Myocyte (in vitro differentiated cells): ENCODE results near the gene CSNK1E. TPM values are rescaled to one million over a fixed set of nuclear protein-coding genes. Genes with fewer than 3 reads are reported as not detected.

ENCODE experiments used
- DNase-seq: peaks from one replicate; pipeline ENCODE4 v3.0.0-alpha.2; 2012; ENCODE audit warnings: low read depth
- total RNA-seq: library from RNA; depleted of rRNA; stranded (reverse); fragments of >200 nt; gene quantifications from 2 replicates; pipeline ENCODE4 v1.2.3, GENCODE V29; 2014

The CSNK1E gene
- total RNA-seq, 1 donor from 2014 or later = 111 TPM

DNA sequence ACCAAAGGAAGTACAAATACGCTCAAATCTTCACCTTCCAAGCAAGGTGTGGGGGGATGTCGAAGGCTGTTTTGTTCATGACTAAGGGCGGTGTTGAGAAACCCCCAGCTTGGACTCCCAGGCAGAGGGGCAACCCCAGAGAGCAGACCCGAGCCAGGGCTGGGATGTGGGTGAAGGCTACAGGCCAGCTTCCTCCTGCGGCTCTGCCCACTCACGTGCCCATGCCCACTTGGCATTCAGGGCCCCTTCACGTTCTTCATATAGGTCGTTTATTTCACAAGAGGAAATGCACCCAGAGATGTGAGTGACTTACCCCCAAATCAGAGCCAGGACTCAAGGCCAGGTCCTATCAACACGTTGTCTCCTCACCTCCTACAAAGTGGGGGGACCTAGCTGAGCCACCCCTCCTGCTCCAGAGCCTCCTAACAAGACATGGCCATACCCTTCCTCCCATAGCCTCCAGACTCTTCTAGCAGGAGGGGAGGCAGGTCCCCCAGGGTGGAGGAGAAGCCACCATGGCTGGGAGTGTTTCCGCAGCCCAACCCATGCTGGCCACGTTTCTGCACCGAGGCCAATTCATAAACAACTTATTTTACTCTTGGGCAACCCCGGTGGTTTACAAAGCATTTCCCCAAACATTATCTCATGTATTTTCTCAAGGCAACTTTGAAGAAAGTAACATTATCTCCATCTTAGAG is 66.4 kb downstream of the CSNK1E start:
- DNase-seq = no peak

GRCh38 chr22:38249803-38250642 is 67.2 kb downstream of the CSNK1E start:
- DNase-seq = no peak

DNA sequence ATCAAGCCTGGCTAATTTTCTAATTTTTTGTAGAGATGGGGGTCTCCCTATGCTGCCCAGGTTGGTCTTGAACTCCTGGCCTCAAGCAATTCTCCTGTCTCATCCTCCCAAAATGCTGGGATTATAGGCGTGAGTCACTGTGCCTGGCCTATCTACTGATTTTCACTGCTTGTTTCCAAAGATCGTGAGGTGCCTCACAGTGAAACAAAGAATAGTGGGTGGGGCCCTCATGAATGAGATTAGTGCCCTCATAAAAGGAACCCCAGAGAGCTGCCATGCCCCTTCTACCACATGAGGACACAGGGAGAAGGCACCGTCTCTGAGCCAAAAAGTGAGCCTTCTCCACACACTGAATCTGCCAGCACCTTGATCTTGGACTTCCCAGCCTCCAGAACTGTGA is 67.9 kb downstream of the CSNK1E start:
- no peak for DNase-seq

- no peak for DNase-seq
These were observed 69.0 kb downstream of the CSNK1E start for GRCh38 chr22:38248280-38248679.

- no peak for DNase-seq
These were observed 69.5 kb downstream of the CSNK1E start for GRCh38 chr22:38247713-38248112.

GRCh38 chr22:38246692-38247091 is 70.5 kb downstream of the CSNK1E start:
- DNase-seq = no peak

DNA sequence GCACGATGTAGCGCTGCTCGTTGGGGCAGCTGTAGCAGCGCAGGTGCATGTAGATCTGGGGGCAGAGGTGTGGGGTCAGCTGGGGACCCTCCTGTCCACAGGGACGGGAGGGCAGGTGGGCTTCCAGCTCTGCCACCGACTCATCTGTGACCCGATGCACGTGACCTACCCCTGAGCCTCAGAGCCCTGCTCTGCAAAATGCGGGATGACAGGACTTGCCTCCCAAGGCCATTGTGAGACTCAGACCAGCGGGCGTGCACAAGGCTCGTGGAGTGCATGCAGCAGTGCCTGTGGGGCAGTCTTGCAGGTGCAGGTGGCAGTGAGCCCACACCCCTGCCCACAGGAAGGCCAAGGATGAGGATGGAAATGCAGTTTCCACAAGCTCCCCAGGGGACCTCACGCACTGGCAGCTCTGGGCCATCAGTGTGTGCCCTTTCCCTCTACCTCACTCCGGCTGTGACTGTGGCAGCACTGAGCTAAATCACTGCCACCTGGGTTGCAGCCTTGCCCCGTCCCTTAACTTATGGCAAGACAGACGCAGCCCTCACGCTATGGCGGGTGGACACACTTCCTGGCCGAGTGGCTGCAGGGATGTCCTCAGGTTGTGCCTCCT is 71.1 kb downstream of the CSNK1E start:
- no peak for DNase-seq

DNA sequence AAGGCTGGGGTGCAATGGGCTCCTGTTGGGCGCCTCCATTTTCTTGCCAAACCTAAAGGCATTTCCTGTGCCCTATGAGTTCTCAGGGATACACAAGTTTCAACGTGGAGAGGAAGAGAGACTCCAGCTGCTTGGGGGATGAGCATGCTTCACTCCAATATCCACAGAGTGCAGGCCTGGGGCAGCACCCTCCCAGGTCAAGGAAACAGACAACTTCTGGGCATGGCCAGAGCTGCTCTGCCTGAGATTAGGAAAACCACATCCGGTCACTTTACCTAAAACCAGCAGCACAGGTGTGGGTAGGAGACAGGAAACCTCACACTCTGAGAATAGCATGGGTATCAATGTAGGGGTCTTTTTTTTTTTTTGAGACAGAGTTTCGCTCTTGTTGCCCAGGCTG is 73.1 kb downstream of the CSNK1E start:
- no peak for DNase-seq

DNA sequence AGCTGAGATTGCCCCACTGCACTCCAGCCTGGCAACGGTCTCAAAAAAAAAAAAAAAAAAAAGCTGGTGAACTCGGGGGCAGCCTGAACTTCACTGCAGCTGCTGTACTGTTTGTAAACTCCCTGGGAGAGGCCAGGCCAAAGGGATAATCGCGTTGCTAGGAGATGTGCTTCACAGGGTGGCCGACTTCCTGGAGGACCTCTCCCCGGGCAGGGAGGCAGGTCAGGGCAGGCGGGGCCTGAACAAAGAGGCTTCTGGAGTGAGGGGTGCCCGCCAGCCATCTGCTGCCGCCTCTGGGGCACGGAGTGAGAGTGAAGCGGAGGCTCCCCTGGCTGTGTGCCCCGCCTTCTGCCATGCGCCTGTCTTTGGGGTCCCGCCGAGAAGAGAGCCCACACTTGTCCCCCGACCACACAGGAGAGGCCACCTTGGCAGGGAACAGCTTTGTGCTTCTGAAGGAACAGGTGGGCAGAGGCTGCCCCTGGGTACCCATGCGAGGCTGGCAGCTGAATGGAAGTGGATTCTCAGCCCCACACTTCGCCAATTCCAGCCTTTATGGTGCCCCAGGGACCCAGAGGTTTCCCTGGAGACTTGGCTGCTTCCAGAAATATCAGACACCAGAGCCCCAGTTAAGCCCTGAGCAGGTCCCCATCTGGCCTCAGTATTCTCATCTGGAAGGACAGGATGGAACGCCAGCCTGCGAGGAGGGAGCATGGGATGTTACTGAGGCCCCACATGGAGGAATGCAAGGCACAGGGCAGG is 74.0 kb downstream of the CSNK1E start:
- peak; percentile 84 for DNase-seq

DNA sequence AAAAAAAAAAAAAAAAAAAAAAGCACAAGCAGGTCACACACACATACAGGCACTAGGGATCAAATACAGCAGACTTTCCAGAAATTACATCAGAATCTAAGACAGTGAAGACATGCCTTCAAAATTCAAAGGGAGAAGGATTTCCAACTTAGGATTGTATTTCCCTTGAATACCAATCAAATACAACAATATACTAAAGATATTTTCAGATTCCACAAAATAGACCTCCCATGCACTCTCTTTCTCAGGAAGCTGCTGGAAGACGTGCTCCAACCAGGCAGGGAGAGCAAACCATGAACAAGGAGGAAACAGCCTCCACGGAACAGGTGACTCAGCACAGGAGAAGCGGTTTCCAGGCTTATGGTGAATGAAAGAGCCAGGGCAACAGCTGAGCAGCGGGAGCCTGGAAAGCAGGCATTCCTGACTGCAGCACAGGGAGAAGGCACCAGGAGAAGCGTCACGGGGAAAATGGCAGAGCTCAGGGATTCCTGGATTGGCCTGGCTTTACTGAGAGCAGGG is 76.4 kb downstream of the CSNK1E start:
- peak; percentile 95 for DNase-seq

Other genes starting within 250 kb of the CSNK1E start
- 0.56 TPM in 1 of 2 replicates, not detected in the other for gene SLC16A8, start 233.2 kb downstream of the CSNK1E start, total RNA-seq
- gene BAIAP2L2, start 206.7 kb downstream of the CSNK1E start, total RNA-seq = 0.10 and 0.45 TPM in 2 replicates
- 15.6 and 18.9 TPM in 2 replicates for gene PLA2G6, start 135.6 kb downstream of the CSNK1E start, total RNA-seq
- gene MAFF, start 115.4 kb downstream of the CSNK1E start, total RNA-seq = 4.1 and 8.7 TPM in 2 replicates
- 53.4 and 78.0 TPM in 2 replicates for gene TMEM184B, start 44.4 kb downstream of the CSNK1E start, total RNA-seq
- 0.05 TPM in 1 of 2 replicates, not detected in the other for gene KCNJ4, start 137.8 kb upstream of the CSNK1E start, total RNA-seq
- gene KDELR3, start 150.7 kb upstream of the CSNK1E start, total RNA-seq = 23.4 and 28.9 TPM in 2 replicates
- gene DDX17, start 188.9 kb upstream of the CSNK1E start, total RNA-seq = 393 and 559 TPM in 2 replicates